MM.1S (cell line): Measurements from ENCODE around the gene OGFRL1.

ENCODE experiments used
- EZH2 ChIP-seq: fragments of 300-600 bp; sonication (generic); optimal IDR thresholded peaks from 2 replicates; pipeline ENCODE3; 2017; ENCODE audit warnings: low read depth, mild to moderate bottlenecking, antibody characterized with exemption, low read length, mixed read lengths
- EZH2phosphoT487 ChIP-seq: fragments of 300-600 bp; sonication (generic); IDR thresholded peaks from 2 replicates; pipeline ENCODE4 v1.6.1; 2018; ENCODE audit warnings: antibody characterized with exemption, low read length
- TF ChIP-seq, protein P1 (sequence below): fragments of 300-600 bp; sonication (generic); IDR thresholded peaks from 2 replicates; pipeline ENCODE4 v1.5.1; 2016; ENCODE audit warnings: antibody characterized with exemption, low read length, mixed read lengths

GRCh38 chr6:71332012-71332411 lies 43.4 kb downstream of the OGFRL1 start:
- TF ChIP-seq, protein P1, sequence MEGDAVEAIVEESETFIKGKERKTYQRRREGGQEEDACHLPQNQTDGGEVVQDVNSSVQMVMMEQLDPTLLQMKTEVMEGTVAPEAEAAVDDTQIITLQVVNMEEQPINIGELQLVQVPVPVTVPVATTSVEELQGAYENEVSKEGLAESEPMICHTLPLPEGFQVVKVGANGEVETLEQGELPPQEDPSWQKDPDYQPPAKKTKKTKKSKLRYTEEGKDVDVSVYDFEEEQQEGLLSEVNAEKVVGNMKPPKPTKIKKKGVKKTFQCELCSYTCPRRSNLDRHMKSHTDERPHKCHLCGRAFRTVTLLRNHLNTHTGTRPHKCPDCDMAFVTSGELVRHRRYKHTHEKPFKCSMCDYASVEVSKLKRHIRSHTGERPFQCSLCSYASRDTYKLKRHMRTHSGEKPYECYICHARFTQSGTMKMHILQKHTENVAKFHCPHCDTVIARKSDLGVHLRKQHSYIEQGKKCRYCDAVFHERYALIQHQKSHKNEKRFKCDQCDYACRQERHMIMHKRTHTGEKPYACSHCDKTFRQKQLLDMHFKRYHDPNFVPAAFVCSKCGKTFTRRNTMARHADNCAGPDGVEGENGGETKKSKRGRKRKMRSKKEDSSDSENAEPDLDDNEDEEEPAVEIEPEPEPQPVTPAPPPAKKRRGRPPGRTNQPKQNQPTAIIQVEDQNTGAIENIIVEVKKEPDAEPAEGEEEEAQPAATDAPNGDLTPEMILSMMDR = no peak
- no peak for TF ChIP-seq EZH2
- no peak for TF ChIP-seq EZH2phosphoT487
